PC-3 (cell line): Measurements from ENCODE around the gene AAR2. TPM values are rescaled to one million over a fixed set of nuclear protein-coding genes. Genes with fewer than 3 reads are reported as not detected.

Experiments used
- ATAC-seq: fragments of 200-7000 bp; cut with Tn5 transposase; 2 replicates; pipeline ENCODE4 v1.9.1; 2020; ENCODE audit warnings: mild to moderate bottlenecking, moderate library complexity
- BruUV-seq: library from RNA; stranded (reverse); fragments of 400-500 nt; replicated peaks from 2 replicates; lab custom pipeline; 2021; lab: Mats Ljungman, UMichigan
- CTCF ChIA-PET: fragments of 300-600 bp; sonication (Branson Sonifier 250); formaldehyde crosslinking; loops from one replicate; lab custom pipeline; 2022; ENCODE audit warnings: antibody characterized with exemption; lab: Charles Lee
- POLR2A ChIA-PET: fragments of 300-600 bp; sonication (Branson Sonifier 250); formaldehyde crosslinking; loops from one replicate; lab custom pipeline; 2022; ENCODE audit warnings: antibody characterized with exemption; ENCODE audit not compliant: unreplicated experiment; lab: Charles Lee
- DNase-seq: peaks from one replicate; pipeline ENCODE4 v3.0.0-alpha.2; 2015
- H2AFZ ChIP-seq: fragments of 300-600 bp; sonication (generic); 2 replicates; pipeline ENCODE4 v1.6.0; 2016; ENCODE audit warnings: antibody characterized with exemption, low read length
- H3F3A ChIP-seq: fragments of 300-600 bp; sonication (generic); one replicate; pipeline ENCODE4 v1.6.0; 2017; ENCODE audit warnings: antibody characterized with exemption, low read length, control low read depth, mild to moderate bottlenecking; ENCODE audit not compliant: unreplicated experiment
- H3K27ac ChIP-seq: fragments of 300-600 bp; sonication (generic); 2 replicates; pipeline ENCODE4 v1.5.1; 2016; ENCODE audit warnings: mild to moderate bottlenecking, low read length
- H3K27me3 ChIP-seq: fragments of 300-600 bp; sonication (generic); 2 replicates; pipeline ENCODE4 v1.6.1; 2016; ENCODE audit warnings: low read length, mixed read lengths
- H3K36me3 ChIP-seq: fragments of 300-600 bp; sonication (generic); 2 replicates; pipeline ENCODE4 v1.6.1; 2016; ENCODE audit warnings: low read depth, mixed run types, low read length, mixed read lengths
- H3K4me1 ChIP-seq: fragments of 300-600 bp; sonication (generic); 2 replicates; pipeline ENCODE4 v1.5.1; 2016; ENCODE audit warnings: low read length; ENCODE audit not compliant: insufficient read depth
- H3K4me2 ChIP-seq: fragments of 300-600 bp; sonication (generic); 2 replicates; pipeline ENCODE4 v1.6.0; 2016; ENCODE audit warnings: low read length
- H3K4me3 ChIP-seq: fragments of 300-600 bp; sonication (generic); 2 replicates; pipeline ENCODE4 v1.5.1; 2016; ENCODE audit warnings: mild to moderate bottlenecking, low read length, mixed read lengths
- H3K79me2 ChIP-seq: fragments of 300-600 bp; sonication (generic); 2 replicates; pipeline ENCODE4 v1.6.1; 2017; ENCODE audit warnings: low read length, mixed read lengths
- H3K9ac ChIP-seq: fragments of 300-600 bp; sonication (generic); 2 replicates; pipeline ENCODE4 v1.6.0; 2016; ENCODE audit warnings: mild to moderate bottlenecking, low read length
- H3K9me2 ChIP-seq: fragments of 300-600 bp; sonication (generic); replicated peaks from 2 replicates; pipeline ENCODE4 v1.6.1; 2016; ENCODE audit warnings: mixed run types, low read length, mixed read lengths
- H3K9me3 ChIP-seq: fragments of 300-600 bp; sonication (generic); 2 replicates; pipeline ENCODE4 v1.6.1; 2016; ENCODE audit warnings: low read length, mixed read lengths
- H4K20me1 ChIP-seq: fragments of 300-600 bp; sonication (generic); 2 replicates; pipeline ENCODE4 v1.6.1; 2016; ENCODE audit warnings: low read length, mixed read lengths
- EZH2 ChIP-seq: fragments of 300-600 bp; sonication (generic); IDR thresholded peaks from one replicate; pipeline ENCODE4 v1.6.1; 2017; ENCODE audit warnings: antibody characterized with exemption, mild to moderate bottlenecking, low read length; ENCODE audit not compliant: unreplicated experiment
- EZH2phosphoT487 ChIP-seq: fragments of 300-600 bp; sonication (generic); IDR thresholded peaks from 2 replicates; pipeline ENCODE4 v1.6.1; 2018; ENCODE audit warnings: mild to moderate bottlenecking, antibody characterized with exemption, low read length, borderline replicate concordance
- intact Hi-C: fragments of 100-400 bp; cut with micrococcal nuclease; formaldehyde crosslinking; loops from 2 replicates; pipeline ENCODE4 v1.9.0; 2023
- total RNA-seq: library from RNA; depleted of rRNA; stranded (reverse); fragments of >200 nt; gene quantifications from 2 replicates; pipeline ENCODE4 v1.2.3, GENCODE V29; 2014
- TF ChIP-seq, protein P1 (sequence below): fragments of 300-600 bp; sonication (generic); conservative IDR thresholded peaks from 2 replicates; pipeline ENCODE4 v1.5.1; 2017; ENCODE audit warnings: antibody characterized with exemption, low read depth, mild to moderate bottlenecking, low read length

AAR2 gene
- total RNA-seq, 1 experiment from 2014 or later = 41.1 TPM

DNA sequence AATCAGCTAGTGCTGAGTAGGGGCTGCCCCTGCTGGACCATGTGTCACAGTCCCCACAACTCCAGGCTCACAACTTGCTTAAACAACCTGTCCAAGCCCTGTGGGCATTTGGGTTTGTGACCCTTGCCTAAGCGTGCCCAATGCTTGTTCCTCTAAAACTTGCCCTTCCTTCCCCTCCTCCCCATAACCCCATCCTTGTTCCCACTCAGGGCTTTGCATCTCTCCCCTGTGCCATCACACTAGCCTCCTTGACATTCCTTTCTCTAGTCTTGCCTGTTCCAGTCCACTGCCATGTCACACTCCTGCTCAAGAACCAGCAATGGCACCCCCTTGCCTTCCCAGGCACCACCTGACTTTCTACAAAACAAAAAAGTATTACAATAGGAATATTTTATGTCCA is 67.6 kb downstream of the AAR2 start:
- DNase-seq (no peak), ATAC-seq (no peak)
- Histone ChIP-seq H3K4me1 (no peaks in the 10 kb centered on the region), H3K4me3 (no peak overlapping the region), H3K27me3 (peaks cover 74% of the 10 kb centered on the region), H3K9me3 (no peaks in the 10 kb centered on the region), H3F3A (no peaks in the 10 kb centered on the region), H2AFZ (no peak overlapping the region), H3K9ac (no peak overlapping the region), H3K4me2 (no peak overlapping the region), H4K20me1 (no peaks in the 10 kb centered on the region), H3K36me3 (no peaks in the 10 kb centered on the region), H3K27ac (no peak overlapping the region), H3K9me2 (no peaks in the 10 kb centered on the region), H3K79me2 (no peaks in the 10 kb centered on the region)
- ChIA-PET POLR2A (no interaction called here), CTCF (no interaction called here)
- TF ChIP-seq EZH2phosphoT487 (no peak), EZH2 (no peak)
- TF ChIP-seq, protein P1, sequence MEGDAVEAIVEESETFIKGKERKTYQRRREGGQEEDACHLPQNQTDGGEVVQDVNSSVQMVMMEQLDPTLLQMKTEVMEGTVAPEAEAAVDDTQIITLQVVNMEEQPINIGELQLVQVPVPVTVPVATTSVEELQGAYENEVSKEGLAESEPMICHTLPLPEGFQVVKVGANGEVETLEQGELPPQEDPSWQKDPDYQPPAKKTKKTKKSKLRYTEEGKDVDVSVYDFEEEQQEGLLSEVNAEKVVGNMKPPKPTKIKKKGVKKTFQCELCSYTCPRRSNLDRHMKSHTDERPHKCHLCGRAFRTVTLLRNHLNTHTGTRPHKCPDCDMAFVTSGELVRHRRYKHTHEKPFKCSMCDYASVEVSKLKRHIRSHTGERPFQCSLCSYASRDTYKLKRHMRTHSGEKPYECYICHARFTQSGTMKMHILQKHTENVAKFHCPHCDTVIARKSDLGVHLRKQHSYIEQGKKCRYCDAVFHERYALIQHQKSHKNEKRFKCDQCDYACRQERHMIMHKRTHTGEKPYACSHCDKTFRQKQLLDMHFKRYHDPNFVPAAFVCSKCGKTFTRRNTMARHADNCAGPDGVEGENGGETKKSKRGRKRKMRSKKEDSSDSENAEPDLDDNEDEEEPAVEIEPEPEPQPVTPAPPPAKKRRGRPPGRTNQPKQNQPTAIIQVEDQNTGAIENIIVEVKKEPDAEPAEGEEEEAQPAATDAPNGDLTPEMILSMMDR = no peak
- BruUV-seq = no TSS peak
- intact Hi-C loops = no loop called here

DNA sequence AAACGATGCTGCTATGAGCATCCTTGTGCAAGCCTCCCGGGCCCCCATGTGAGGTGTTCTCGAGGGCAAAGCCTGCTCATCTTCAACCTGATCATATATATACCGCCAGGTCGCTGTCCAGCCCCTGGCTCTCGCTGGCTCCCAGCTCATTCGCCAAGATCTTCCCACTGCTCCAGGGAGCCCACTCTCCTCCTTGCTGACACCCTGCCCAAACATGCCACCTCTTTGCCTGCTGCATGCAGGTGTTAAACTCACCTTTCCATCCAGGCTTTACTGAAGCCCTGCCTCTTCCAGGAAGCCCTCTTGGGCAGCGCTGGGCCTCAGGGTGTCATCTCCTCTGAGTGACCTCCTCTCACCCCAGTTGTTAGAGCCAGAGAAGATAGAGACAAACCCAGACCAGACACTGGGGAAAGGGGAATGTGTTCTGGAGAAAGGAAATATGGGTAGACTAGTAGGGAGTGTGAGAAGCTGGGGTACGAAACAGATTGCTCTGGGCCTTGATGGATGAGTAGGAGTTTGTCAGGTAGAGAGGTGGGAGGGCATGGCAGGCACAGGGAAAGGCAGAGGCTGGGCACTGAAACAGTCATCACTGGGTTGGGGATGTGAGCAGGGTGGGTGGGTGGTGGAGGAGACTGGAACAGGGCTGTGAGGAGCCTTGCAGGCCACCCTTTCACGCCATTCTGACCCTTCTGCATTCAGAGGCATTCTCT is 68.7 kb downstream of the AAR2 start:
- no peaks in the 10 kb centered on the region for H3K79me2 ChIP-seq
- no peak overlapping the region for H3K4me3 ChIP-seq
- H4K20me1 ChIP-seq = no peaks in the 10 kb centered on the region
- POLR2A ChIA-PET = no interaction called here
- peaks cover 67% of the 10 kb centered on the region for H3K27me3 ChIP-seq
- H3F3A ChIP-seq = no peaks in the 10 kb centered on the region
- no peak for DNase-seq
- intact Hi-C loops = no loop called here
- CTCF ChIA-PET = no interaction called here
- no peak overlapping the region for H2AFZ ChIP-seq
- H3K36me3 ChIP-seq = no peaks in the 10 kb centered on the region
- BruUV-seq = no TSS peak
- no peaks in the 10 kb centered on the region for H3K9me2 ChIP-seq
- H3K9ac ChIP-seq = no peak overlapping the region
- no peak overlapping the region for H3K4me2 ChIP-seq
- H3K9me3 ChIP-seq = no peaks in the 10 kb centered on the region
- H3K27ac ChIP-seq = no peak overlapping the region
- H3K4me1 ChIP-seq = no peaks in the 10 kb centered on the region
- TF ChIP-seq EZH2 (no peak), EZH2phosphoT487 (no peak)
- TF ChIP-seq, protein P1 = no peak
- no peak for ATAC-seq
